Motor neuron (in vitro differentiated cells): Measurements from ENCODE around the gene TSNAX. TPM values are rescaled to one million over a fixed set of nuclear protein-coding genes. Genes with fewer than 3 reads are reported as not detected.
"Not testable (repeated sequence)": the region's sequence is repeated elsewhere in the genome, so short reads cannot be mapped to it uniquely, and the experiment has no call there.

Experiments used
- ATAC-seq, 8 experiments: fragments of 200-7000 bp; cut with Tn5 transposase; replicated peaks in 6 of 8; 2 replicates each; pipeline ENCODE4 v1.8.0; 2021; ENCODE audit warnings: mild to moderate bottlenecking in 8 of 8, moderate library complexity in 8 of 8
- H3K27ac ChIP-seq, 2 donors: fragments of 250-450 bp; sonication (Bioruptor Pico); 2 replicates each; pipeline ENCODE4 v1.9.0; 2021; ENCODE audit warnings: antibody characterized with exemption in 2 of 2, mild to moderate bottlenecking in 2 of 2, moderate library complexity in 1 of 2
- H3K4me1 ChIP-seq, 2 donors: fragments of 250-450 bp; sonication (Bioruptor Pico); replicated peaks in 1 of 2; 2 replicates each; pipeline ENCODE4 v1.6.1; 2021; ENCODE audit warnings: antibody characterized with exemption in 2 of 2, mild to moderate bottlenecking in 2 of 2, moderate library complexity in 1 of 2
- H3K4me3 ChIP-seq, 5 donors: fragments of 250-450 bp; sonication (Bioruptor Pico); 2 replicates each; pipeline ENCODE4 v1.9.0; 2021; ENCODE audit warnings: antibody characterized with exemption in 5 of 5, mild to moderate bottlenecking in 5 of 5, moderate library complexity in 4 of 5
- WGBS, 10 experiments: fragments of 450-650 bp; shearing (Covaris generic); methylation state at CpG; one replicate each; pipeline ENCODE4 v1.0.0; 2022; 5-methylcytosine and 5-hydroxymethylcytosine counted together
- in situ Hi-C, 9 experiments: fragments of 400-800 bp; cut with MboI; loops; one replicate each; pipeline ENCODE4 v1.15.0; 2021; ENCODE audit warnings: low sequenced_read_pairs in 9 of 9, low pct_unique_long_range_greater_than_20kb in 2 of 9; ENCODE audit not compliant: unreplicated experiment in 9 of 9
- total RNA-seq, 8 experiments: library from RNA; unstranded; fragments of 300-600 nt; gene quantifications; 2 replicates each; pipeline versions ENCODE4 v1.2.3 to v1.2.4, GENCODE V29; 2022

TSNAX gene
- total RNA-seq, 8 experiments from 2014 or later: 45.6 to 62.2 (median 48.7) TPM

GRCh38 chr1:231557411-231557810 lies 28.9 kb downstream of the TSNAX start:
- Histone ChIP-seq H3K27ac (no peak overlapping the region), H3K4me3 (no peak overlapping the region), H3K4me1 (no peaks in the 10 kb centered on the region)
- in situ Hi-C loops: no loop called here
- WGBS, 10 experiments: 75 to 100% (median 95%) methylated on average over 1 of the region's 1 CpG; no CpG with 5 or more reads in 2 of the 10 experiments
- no peak for ATAC-seq

- Histone ChIP-seq H3K4me3 (no peak overlapping the region), H3K4me1 (no peaks in the 10 kb centered on the region), H3K27ac (no peak overlapping the region)
- in situ Hi-C loops: no loop called here
- peak in 2 of 8 experiments; percentile 50 to 60 for ATAC-seq
- WGBS, 10 experiments: 0 to 100% (median 82%) methylated on average over 1 to 3 of the region's 3 CpGs
These were observed 29.6 kb downstream of the TSNAX start for GRCh38 chr1:231557898-231558707.

- in situ Hi-C loops: no loop called here
These were observed 30.3 kb downstream of the TSNAX start for GRCh38 chr1:231558708-231559185.

GRCh38 chr1:231561647-231562383 lies 33.3 kb downstream of the TSNAX start:
- Histone ChIP-seq H3K4me3 (no peak overlapping the region), H3K4me1 (no peaks in the 10 kb centered on the region), H3K27ac (no peak overlapping the region)
- 83 to 100% (median 100%) methylated on average over 1 to 3 of the region's 3 CpGs; no CpG with 5 or more reads in 1 of the 10 experiments for WGBS, 10 experiments
- no peak for ATAC-seq
- in situ Hi-C loops: no loop called here

More at GRCh38 chr1:231558708-231559185, 30.3 kb downstream of the TSNAX start:
- WGBS, 10 experiments: 58 to 100% (median 90%) methylated on average over 1 to 2 of the region's 2 CpGs; no CpG with 5 or more reads in 1 of the 10 experiments
- no peak for ATAC-seq
- no peak overlapping the region for H3K4me3 ChIP-seq
- no peaks in the 10 kb centered on the region for H3K4me1 ChIP-seq
- no peak overlapping the region for H3K27ac ChIP-seq

- in situ Hi-C loops: no loop called here
- WGBS, 10 experiments: 73 to 100% (median 96%) methylated on average over 1 to 2 of the region's 2 CpGs; no CpG with 5 or more reads in 1 of the 10 experiments
- H3K4me1 ChIP-seq: no peaks in the 10 kb centered on the region
- no peak overlapping the region for H3K27ac ChIP-seq
- ATAC-seq: no peak
- no peak overlapping the region for H3K4me3 ChIP-seq
These were observed 34.8 kb downstream of the TSNAX start for GRCh38 chr1:231563247-231563646.

GRCh38 chr1:231564373-231564772 lies 35.9 kb downstream of the TSNAX start:
- in situ Hi-C loops: no loop called here
- no peak overlapping the region for H3K4me3 ChIP-seq
- no peak overlapping the region for H3K27ac ChIP-seq
- H3K4me1 ChIP-seq: no peaks in the 10 kb centered on the region
- no peak for ATAC-seq
- 80 to 100% (median 98%) methylated on average over 1 to 4 of the region's 4 CpGs; no CpG with 5 or more reads in 1 of the 10 experiments for WGBS, 10 experiments

GRCh38 chr1:231566496-231566895 lies 38.0 kb downstream of the TSNAX start:
- no peak for ATAC-seq
- no peaks in the 10 kb centered on the region for H3K4me1 ChIP-seq
- no peak overlapping the region for H3K27ac ChIP-seq
- WGBS, 10 experiments: 81 to 100% (median 100%) methylated on average over 1 to 2 of the region's 2 CpGs
- in situ Hi-C loops: no loop called here
- H3K4me3 ChIP-seq: no peak overlapping the region

GRCh38 chr1:231570262-231570661 lies 41.8 kb downstream of the TSNAX start:
- H3K4me1 ChIP-seq, ATAC-seq, H3K27ac ChIP-seq, in situ Hi-C loops, H3K4me3 ChIP-seq: not testable (repeated sequence)
- 38 to 100% (median 100%) methylated on average over 1 to 2 of the region's 3 CpGs; no CpG with 5 or more reads in 7 of the 10 experiments for WGBS, 10 experiments

- in situ Hi-C loops: no loop called here
- WGBS, 10 experiments: 5 to 100% (median 94%) methylated on average over 1 to 6 of the region's 6 CpGs
- H3K27ac ChIP-seq: no peak overlapping the region
- ATAC-seq: peak in 3 of 8 experiments; percentile 28 to 64 (median 36)
- H3K4me1 ChIP-seq: no peaks in the 10 kb centered on the region
- no peak overlapping the region for H3K4me3 ChIP-seq
These were observed 43.4 kb downstream of the TSNAX start for GRCh38 chr1:231571904-231572303.

GRCh38 chr1:231575472-231575871 lies 47.0 kb downstream of the TSNAX start:
- Histone ChIP-seq H3K4me3 (no peak overlapping the region), H3K27ac (no peak overlapping the region), H3K4me1 (no peaks in the 10 kb centered on the region)
- WGBS, 10 experiments: 82 to 100% (median 91%) methylated on average over 2 of the region's 2 CpGs
- in situ Hi-C loops: loop anchor here in 4 of 9 experiments (25.0 kb wide), 2 partner anchors 138 to 213 kb away; no protein-coding TSS in a partner anchor
- ATAC-seq: no peak

GRCh38 chr1:231576804-231577718 lies 48.6 kb downstream of the TSNAX start:
- in situ Hi-C loops: loop anchor here in 4 of 9 experiments (25.0 kb wide), 2 partner anchors 140 to 215 kb away; no protein-coding TSS in a partner anchor
- H3K27ac ChIP-seq: no peak overlapping the region
- no peak overlapping the region for H3K4me3 ChIP-seq
- WGBS, 10 experiments: 62 to 94% (median 87%) methylated on average over 5 to 11 of the region's 11 CpGs
- no peak for ATAC-seq
- H3K4me1 ChIP-seq: peaks cover 5 to 9% of the 10 kb centered on the region in 2 donors

GRCh38 chr1:231580874-231581273 lies 52.4 kb downstream of the TSNAX start:
- 93 to 100% (median 100%) methylated on average over 1 of the region's 1 CpG; no CpG with 5 or more reads in 1 of the 10 experiments for WGBS, 10 experiments

More at GRCh38 chr1:231580874-231581273, 52.4 kb downstream of the TSNAX start:
- H3K4me3 ChIP-seq: no peak overlapping the region
- in situ Hi-C loops: loop anchor here in 6 of 9 experiments (10.0 to 25.0 kb wide), 4 partner anchors 144 to 226 kb away; no protein-coding TSS in a partner anchor
- H3K27ac ChIP-seq: no peak overlapping the region
- H3K4me1 ChIP-seq: peaks cover 5 to 11% of the 10 kb centered on the region in 2 donors
- no peak for ATAC-seq
